Measurements from ENCODE around the gene ADO. TPM values are rescaled to one million over a fixed set of nuclear protein-coding genes. Genes with fewer than 3 reads are reported as not detected.

The ADO gene
- total RNA-seq, 1 experiment from 2014 or later = 29.3 TPM

- H3K4me3 Mint-ChIP-seq = no peak overlapping the region
- DNase-seq (ENCODE audit: low spot score) (no peak), ATAC-seq (no peak)
- no peak overlapping the region for H3K27ac Mint-ChIP-seq
- TF ChIP-seq IRF1 (CRISPR knock-in tag; IDR thresholded peaks at IDR 0.05) (no peak), HMGA2 (CRISPR knock-in tag; IDR thresholded peaks at IDR 0.05) (no peak), RORB (CRISPR knock-in tag; IDR thresholded peaks at IDR 0.05) (no peak), NFE2L1 (CRISPR knock-in tag; IDR thresholded peaks at IDR 0.05) (no peak), USF2 (CRISPR knock-in tag; IDR thresholded peaks at IDR 0.05) (no peak), NFYB (CRISPR knock-in tag; conservative IDR thresholded peaks at IDR 0.05; ENCODE audit: low read depth) (no peak), SP1 (CRISPR knock-in tag; conservative IDR thresholded peaks at IDR 0.05) (no peak), PRRX2 (CRISPR knock-in tag; IDR thresholded peaks at IDR 0.05) (no peak), ZNF317 (CRISPR knock-in tag; IDR thresholded peaks at IDR 0.05; ENCODE audit: borderline replicate concordance, low read depth) (no peak), GRHL2 (CRISPR knock-in tag; IDR thresholded peaks at IDR 0.05; ENCODE audit: insufficient replicate concordance, severe bottlenecking) (no peak), CREM (CRISPR knock-in tag; IDR thresholded peaks at IDR 0.05) (no peak), ATF2 (CRISPR knock-in tag; IDR thresholded peaks at IDR 0.05; ENCODE audit: borderline replicate concordance, low read depth) (no peak)
- TF ChIP-seq, protein P1, sequence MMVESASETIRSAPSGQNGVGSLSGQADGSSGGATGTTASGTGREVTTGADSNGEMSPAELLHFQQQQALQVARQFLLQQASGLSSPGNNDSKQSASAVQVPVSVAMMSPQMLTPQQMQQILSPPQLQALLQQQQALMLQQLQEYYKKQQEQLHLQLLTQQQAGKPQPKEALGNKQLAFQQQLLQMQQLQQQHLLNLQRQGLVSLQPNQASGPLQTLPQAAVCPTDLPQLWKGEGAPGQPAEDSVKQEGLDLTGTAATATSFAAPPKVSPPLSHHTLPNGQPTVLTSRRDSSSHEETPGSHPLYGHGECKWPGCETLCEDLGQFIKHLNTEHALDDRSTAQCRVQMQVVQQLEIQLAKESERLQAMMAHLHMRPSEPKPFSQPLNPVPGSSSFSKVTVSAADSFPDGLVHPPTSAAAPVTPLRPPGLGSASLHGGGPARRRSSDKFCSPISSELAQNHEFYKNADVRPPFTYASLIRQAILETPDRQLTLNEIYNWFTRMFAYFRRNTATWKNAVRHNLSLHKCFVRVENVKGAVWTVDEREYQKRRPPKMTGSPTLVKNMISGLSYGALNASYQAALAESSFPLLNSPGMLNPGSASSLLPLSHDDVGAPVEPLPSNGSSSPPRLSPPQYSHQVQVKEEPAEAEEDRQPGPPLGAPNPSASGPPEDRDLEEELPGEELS (CRISPR knock-in tag; IDR thresholded peaks at IDR 0.05) = no peak
- TF ChIP-seq, protein P2, sequence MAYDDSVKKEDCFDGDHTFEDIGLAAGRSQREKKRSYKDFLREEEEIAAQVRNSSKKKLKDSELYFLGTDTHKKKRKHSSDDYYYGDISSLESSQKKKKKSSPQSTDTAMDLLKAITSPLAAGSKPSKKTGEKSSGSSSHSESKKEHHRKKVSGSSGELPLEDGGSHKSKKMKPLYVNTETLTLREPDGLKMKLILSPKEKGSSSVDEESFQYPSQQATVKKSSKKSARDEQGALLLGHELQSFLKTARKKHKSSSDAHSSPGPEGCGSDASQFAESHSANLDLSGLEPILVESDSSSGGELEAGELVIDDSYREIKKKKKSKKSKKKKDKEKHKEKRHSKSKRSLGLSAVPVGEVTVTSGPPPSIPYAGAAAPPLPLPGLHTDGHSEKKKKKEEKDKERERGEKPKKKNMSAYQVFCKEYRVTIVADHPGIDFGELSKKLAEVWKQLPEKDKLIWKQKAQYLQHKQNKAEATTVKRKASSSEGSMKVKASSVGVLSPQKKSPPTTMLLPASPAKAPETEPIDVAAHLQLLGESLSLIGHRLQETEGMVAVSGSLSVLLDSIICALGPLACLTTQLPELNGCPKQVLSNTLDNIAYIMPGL (CRISPR knock-in tag; IDR thresholded peaks at IDR 0.05) = no peak
- ChIA-PET CTCF (no interaction called here), POLR2A (no interaction called here)
- H3K9me3 Mint-ChIP-seq = no peaks in the 10 kb centered on the region
- H3K36me3 Mint-ChIP-seq = no peaks in the 10 kb centered on the region
- H3K27me3 Mint-ChIP-seq (ENCODE audit: low read depth) = no peaks in the 10 kb centered on the region; the same call in 1 of the 2 replicates
- peaks cover 34% of the 10 kb centered on the region for H3K4me1 Mint-ChIP-seq
Measured at GRCh38 chr10:62765726-62766125, 38.8 kb upstream of the ADO start.

DNA sequence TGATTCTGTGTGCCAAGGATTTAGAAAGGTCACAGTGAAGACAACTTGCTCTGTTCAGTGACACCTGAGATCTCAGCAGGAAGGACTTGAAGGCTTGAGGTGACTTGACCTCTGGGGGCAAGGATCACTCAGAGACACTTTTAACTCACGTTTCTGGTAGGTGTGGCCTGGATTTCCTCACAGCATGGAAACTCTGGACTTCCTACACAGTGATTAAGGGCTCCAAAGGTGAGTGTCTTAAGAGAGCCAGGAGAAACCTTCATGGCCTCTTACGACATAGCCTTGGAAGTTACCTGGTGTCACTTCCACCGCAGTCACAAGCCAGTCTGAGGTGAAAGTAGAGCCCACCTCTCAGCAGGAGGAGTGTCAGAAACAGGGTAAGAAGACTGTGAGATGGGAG lies 38.1 kb upstream of the ADO start:
- no peak overlapping the region for H3K4me3 Mint-ChIP-seq
- no peaks in the 10 kb centered on the region; the same call in 1 of the 2 replicates for H3K27me3 Mint-ChIP-seq (ENCODE audit: low read depth)
- ChIA-PET POLR2A (no interaction called here), CTCF (no interaction called here)
- no peak for ATAC-seq
- TF ChIP-seq, protein P3, sequence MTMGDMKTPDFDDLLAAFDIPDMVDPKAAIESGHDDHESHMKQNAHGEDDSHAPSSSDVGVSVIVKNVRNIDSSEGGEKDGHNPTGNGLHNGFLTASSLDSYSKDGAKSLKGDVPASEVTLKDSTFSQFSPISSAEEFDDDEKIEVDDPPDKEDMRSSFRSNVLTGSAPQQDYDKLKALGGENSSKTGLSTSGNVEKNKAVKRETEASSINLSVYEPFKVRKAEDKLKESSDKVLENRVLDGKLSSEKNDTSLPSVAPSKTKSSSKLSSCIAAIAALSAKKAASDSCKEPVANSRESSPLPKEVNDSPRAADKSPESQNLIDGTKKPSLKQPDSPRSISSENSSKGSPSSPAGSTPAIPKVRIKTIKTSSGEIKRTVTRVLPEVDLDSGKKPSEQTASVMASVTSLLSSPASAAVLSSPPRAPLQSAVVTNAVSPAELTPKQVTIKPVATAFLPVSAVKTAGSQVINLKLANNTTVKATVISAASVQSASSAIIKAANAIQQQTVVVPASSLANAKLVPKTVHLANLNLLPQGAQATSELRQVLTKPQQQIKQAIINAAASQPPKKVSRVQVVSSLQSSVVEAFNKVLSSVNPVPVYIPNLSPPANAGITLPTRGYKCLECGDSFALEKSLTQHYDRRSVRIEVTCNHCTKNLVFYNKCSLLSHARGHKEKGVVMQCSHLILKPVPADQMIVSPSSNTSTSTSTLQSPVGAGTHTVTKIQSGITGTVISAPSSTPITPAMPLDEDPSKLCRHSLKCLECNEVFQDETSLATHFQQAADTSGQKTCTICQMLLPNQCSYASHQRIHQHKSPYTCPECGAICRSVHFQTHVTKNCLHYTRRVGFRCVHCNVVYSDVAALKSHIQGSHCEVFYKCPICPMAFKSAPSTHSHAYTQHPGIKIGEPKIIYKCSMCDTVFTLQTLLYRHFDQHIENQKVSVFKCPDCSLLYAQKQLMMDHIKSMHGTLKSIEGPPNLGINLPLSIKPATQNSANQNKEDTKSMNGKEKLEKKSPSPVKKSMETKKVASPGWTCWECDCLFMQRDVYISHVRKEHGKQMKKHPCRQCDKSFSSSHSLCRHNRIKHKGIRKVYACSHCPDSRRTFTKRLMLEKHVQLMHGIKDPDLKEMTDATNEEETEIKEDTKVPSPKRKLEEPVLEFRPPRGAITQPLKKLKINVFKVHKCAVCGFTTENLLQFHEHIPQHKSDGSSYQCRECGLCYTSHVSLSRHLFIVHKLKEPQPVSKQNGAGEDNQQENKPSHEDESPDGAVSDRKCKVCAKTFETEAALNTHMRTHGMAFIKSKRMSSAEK (CRISPR knock-in tag; IDR thresholded peaks at IDR 0.05; ENCODE audit: borderline replicate concordance) = no peak
- no peak for DNase-seq (ENCODE audit: low spot score)
- H3K9me3 Mint-ChIP-seq = no peaks in the 10 kb centered on the region
- H3K4me1 Mint-ChIP-seq = peaks cover 35% of the 10 kb centered on the region
- H3K27ac Mint-ChIP-seq = no peak overlapping the region
- H3K36me3 Mint-ChIP-seq = no peaks in the 10 kb centered on the region

Data from WTC11 (cell line).